ENCODE results near the gene ATP13A3. TPM values are rescaled to one million over a fixed set of nuclear protein-coding genes. Genes with fewer than 3 reads are reported as not detected.

Gene ATP13A3
- total and polyA plus RNA-seq, 2 of the 4 experiments (the other 2 are of a cell fraction) = 48.1 to 154 TPM

DNA sequence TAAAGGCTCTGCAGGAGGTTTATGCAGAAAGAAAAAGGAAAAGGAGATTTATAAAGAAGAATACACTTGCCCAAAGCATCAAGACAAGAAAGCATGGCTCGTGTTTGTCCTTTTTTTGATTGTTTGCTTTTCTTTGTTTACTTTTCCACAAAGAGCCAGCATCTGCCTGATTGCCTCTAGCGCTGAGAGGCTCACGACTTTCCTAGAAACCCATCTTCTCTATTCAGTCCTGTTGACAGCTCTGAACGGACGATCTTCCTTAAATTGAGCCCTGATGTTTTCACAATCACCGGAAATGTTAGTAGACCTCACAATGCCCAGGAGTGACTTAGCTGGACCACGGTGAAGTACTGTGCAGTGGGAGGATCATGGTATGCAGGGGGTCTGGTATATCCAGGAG is 100.2 kb downstream of the ATP13A3 start:
- intact Hi-C loops (cut with micrococcal nuclease) (no loop called here), in situ Hi-C loops (cut with MboI; ENCODE audit: low sequenced_read_pairs) (no loop called here), dilution Hi-C loops (cut with HindIII; ENCODE audit: low sequenced_read_pairs, unreplicated experiment) (no loop called here)
- H4K8ac ChIP-seq (ENCODE audit: low read depth in 2 of 2, low read length in 2 of 2) = no peak overlapping the region
- no peak overlapping the region for H3K4me3 ChIP-seq (ENCODE audit: insufficient read depth, low read depth, low read length)
- no peaks in the 10 kb centered on the region; the same call in none of the 2 replicates for H3K9me3 ChIP-seq (ENCODE audit: control insufficient read depth, insufficient read depth, low read length)
- H3K79me1 ChIP-seq (ENCODE audit: low read depth in 1 of 2, low read length in 2 of 2) = no peaks in the 10 kb centered on the region
- BruUV-seq (replicated peaks) = no TSS peak
- H3K56ac ChIP-seq (ENCODE audit: extremely low read depth, insufficient read depth, low read length) = no peak overlapping the region
- no peak overlapping the region for H4K5ac ChIP-seq (ENCODE audit: low read depth, low read length)
- no peak overlapping the region for H2BK15ac ChIP-seq (ENCODE audit: low read depth, low read length)
- TF ChIP-seq MAFK (IDR thresholded peaks at IDR 0.05; ENCODE audit: low read depth, low read length) = no peak
- TF ChIP-seq NFE2L2 (IDR thresholded peaks at IDR 0.05; ENCODE audit: low read depth, low read length) = no peak
- TF ChIP-seq RAD21 (IDR thresholded peaks at IDR 0.05; ENCODE audit: low read length) = no peak
- TF ChIP-seq MAZ (IDR thresholded peaks at IDR 0.05; ENCODE audit: borderline replicate concordance, low read depth, low read length) = no peak
- TF ChIP-seq POLR2A (IDR thresholded peaks at IDR 0.05; ENCODE audit: low read depth, low read length) = no peak
- no peak for TF ChIP-seq MXI1 (IDR thresholded peaks at IDR 0.05; ENCODE audit: borderline replicate concordance, low read depth, low read length)
- TF ChIP-seq RCOR1 (IDR thresholded peaks at IDR 0.05; ENCODE audit: insufficient replicate concordance, low read length) = no peak
- TF ChIP-seq CEBPB (IDR thresholded peaks at IDR 0.05; ENCODE audit: low read depth, low read length) = no peak
- TF ChIP-seq BHLHE40 (IDR thresholded peaks at IDR 0.05; ENCODE audit: low read depth, low read length) = no peak
- TF ChIP-seq, protein P1, sequence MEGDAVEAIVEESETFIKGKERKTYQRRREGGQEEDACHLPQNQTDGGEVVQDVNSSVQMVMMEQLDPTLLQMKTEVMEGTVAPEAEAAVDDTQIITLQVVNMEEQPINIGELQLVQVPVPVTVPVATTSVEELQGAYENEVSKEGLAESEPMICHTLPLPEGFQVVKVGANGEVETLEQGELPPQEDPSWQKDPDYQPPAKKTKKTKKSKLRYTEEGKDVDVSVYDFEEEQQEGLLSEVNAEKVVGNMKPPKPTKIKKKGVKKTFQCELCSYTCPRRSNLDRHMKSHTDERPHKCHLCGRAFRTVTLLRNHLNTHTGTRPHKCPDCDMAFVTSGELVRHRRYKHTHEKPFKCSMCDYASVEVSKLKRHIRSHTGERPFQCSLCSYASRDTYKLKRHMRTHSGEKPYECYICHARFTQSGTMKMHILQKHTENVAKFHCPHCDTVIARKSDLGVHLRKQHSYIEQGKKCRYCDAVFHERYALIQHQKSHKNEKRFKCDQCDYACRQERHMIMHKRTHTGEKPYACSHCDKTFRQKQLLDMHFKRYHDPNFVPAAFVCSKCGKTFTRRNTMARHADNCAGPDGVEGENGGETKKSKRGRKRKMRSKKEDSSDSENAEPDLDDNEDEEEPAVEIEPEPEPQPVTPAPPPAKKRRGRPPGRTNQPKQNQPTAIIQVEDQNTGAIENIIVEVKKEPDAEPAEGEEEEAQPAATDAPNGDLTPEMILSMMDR (conservative IDR thresholded peaks at IDR 0.05; ENCODE audit: low read depth, low read length) = no peak
- no peak for TF ChIP-seq FOS (IDR thresholded peaks at IDR 0.05; ENCODE audit: low read depth, low read length)
- TF ChIP-seq, protein P2, sequence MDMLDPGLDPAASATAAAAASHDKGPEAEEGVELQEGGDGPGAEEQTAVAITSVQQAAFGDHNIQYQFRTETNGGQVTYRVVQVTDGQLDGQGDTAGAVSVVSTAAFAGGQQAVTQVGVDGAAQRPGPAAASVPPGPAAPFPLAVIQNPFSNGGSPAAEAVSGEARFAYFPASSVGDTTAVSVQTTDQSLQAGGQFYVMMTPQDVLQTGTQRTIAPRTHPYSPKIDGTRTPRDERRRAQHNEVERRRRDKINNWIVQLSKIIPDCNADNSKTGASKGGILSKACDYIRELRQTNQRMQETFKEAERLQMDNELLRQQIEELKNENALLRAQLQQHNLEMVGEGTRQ (IDR thresholded peaks at IDR 0.05; ENCODE audit: low read depth, low read length) = no peak
- TF ChIP-seq SMC3 (IDR thresholded peaks at IDR 0.05; ENCODE audit: low read depth, low read length) = no peak
- TF ChIP-seq, protein P3, sequence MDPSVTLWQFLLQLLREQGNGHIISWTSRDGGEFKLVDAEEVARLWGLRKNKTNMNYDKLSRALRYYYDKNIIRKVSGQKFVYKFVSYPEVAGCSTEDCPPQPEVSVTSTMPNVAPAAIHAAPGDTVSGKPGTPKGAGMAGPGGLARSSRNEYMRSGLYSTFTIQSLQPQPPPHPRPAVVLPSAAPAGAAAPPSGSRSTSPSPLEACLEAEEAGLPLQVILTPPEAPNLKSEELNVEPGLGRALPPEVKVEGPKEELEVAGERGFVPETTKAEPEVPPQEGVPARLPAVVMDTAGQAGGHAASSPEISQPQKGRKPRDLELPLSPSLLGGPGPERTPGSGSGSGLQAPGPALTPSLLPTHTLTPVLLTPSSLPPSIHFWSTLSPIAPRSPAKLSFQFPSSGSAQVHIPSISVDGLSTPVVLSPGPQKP (IDR thresholded peaks at IDR 0.05; ENCODE audit: borderline replicate concordance, low read depth, low read length) = no peak
- DNase-seq (no peak), ATAC-seq (ENCODE audit: low read depth) (no peak)
- no peak overlapping the region for H2AK5ac ChIP-seq (ENCODE audit: low read depth, low read length)
- no peak overlapping the region for H2AK9ac ChIP-seq (replicated peaks; ENCODE audit: low read depth, low read length, poor library complexity)
- ChIA-PET POLR2A (ENCODE audit: unreplicated experiment) (no interaction called here), CTCF (no interaction called here)
- no peak overlapping the region for H2BK5ac ChIP-seq (ENCODE audit: low read depth, low read length, poor library complexity, severe bottlenecking)
- no CpG with 5 or more reads among the region's 7 CpGs for WGBS, 2 experiments (ENCODE audit: extremely low coverage in 2 of 2, insufficient read length in 1 of 2)
- no peak overlapping the region for H2AFZ ChIP-seq (replicated peaks; ENCODE audit: low read length, poor library complexity)
- H2BK20ac ChIP-seq (ENCODE audit: low read depth, low read length) = no peak overlapping the region
- H4K91ac ChIP-seq (ENCODE audit: insufficient read depth, low read depth, low read length) = no peak overlapping the region
- H2BK120ac ChIP-seq (ENCODE audit: low read depth, low read length) = no peak overlapping the region
- H3K9me1 ChIP-seq (ENCODE audit: insufficient read depth, low read length) = no peaks in the 10 kb centered on the region
- H3K27ac ChIP-seq (ENCODE audit: insufficient read depth, low read length) = no peak overlapping the region
- H3K4me2 ChIP-seq (ENCODE audit: low read depth, low read length) = no peak overlapping the region
- H3K27me3 ChIP-seq (ENCODE audit: control insufficient read depth, insufficient read depth, low read length) = peaks cover 35% of the 10 kb centered on the region
- no peaks in the 10 kb centered on the region for H4K20me1 ChIP-seq (ENCODE audit: insufficient read depth, low read length)
- H3K18ac ChIP-seq (ENCODE audit: low read depth, low read length) = no peak overlapping the region
- no peak overlapping the region for H3K23ac ChIP-seq (ENCODE audit: low read depth, low read length)
- H3K36me3 ChIP-seq (ENCODE audit: control insufficient read depth, insufficient read depth, low read length) = no peaks in the 10 kb centered on the region
- H3K4ac ChIP-seq (ENCODE audit: low read depth, low read length) = no peak overlapping the region
- no peak overlapping the region for H3K14ac ChIP-seq (replicated peaks; ENCODE audit: low read depth, low read length)
- H3K9ac ChIP-seq (ENCODE audit: low read depth, low read length) = no peak overlapping the region
- no peaks in the 10 kb centered on the region for H3K4me1 ChIP-seq (ENCODE audit: control insufficient read depth, insufficient read depth, low read length)

All from IMR-90 (cell line).